HEK293T (cell line): Measurements from ENCODE around the gene GRIP1.

Experiments used
- ARNT ChIP-seq: fragments of 450-650 bp; IDR thresholded peaks from 2 replicates; pipeline ENCODE4 v1.6.1; 2017; ENCODE audit warnings: mild to moderate bottlenecking
- BHLHE40 ChIP-seq: fragments of 450-650 bp; IDR thresholded peaks from 2 replicates; pipeline ENCODE4 v1.6.1; 2016; ENCODE audit warnings: mild to moderate bottlenecking, moderate library complexity, borderline replicate concordance
- CTBP1 ChIP-seq: fragments of 450-650 bp; IDR thresholded peaks from 2 replicates; pipeline ENCODE4 v1.6.1; 2016; ENCODE audit warnings: borderline replicate concordance
- FOXA1 ChIP-seq: fragments of 450-650 bp; IDR thresholded peaks from 2 replicates; pipeline ENCODE4 v1.6.1; 2016; ENCODE audit warnings: mild to moderate bottlenecking
- FOXM1 ChIP-seq: fragments of 450-650 bp; IDR thresholded peaks from 2 replicates; pipeline ENCODE4 v1.6.1; 2017; ENCODE audit warnings: mild to moderate bottlenecking, borderline replicate concordance
- L3MBTL2 ChIP-seq: fragments of 450-650 bp; conservative IDR thresholded peaks from 2 replicates; pipeline ENCODE4 v1.6.1; 2016; ENCODE audit warnings: mild to moderate bottlenecking
- NFRKB ChIP-seq: fragments of 450-650 bp; IDR thresholded peaks from 2 replicates; pipeline ENCODE4 v1.6.1; 2016; ENCODE audit warnings: mild to moderate bottlenecking, moderate library complexity
- SP1 ChIP-seq: fragments of 450-650 bp; IDR thresholded peaks from 2 replicates; pipeline ENCODE4 v1.6.1; 2017
- SUZ12 ChIP-seq: fragments of 450-650 bp; IDR thresholded peaks from 2 replicates; pipeline ENCODE4 v1.6.1; 2016; ENCODE audit warnings: mild to moderate bottlenecking
- TARDBP ChIP-seq: fragments of 450-650 bp; IDR thresholded peaks from 2 replicates; pipeline ENCODE4 v1.6.1; 2016
- ZNF384 ChIP-seq: fragments of 450-650 bp; IDR thresholded peaks from 2 replicates; pipeline ENCODE4 v1.6.1; 2016

- TF ChIP-seq FOXA1 (no peak), TARDBP (no peak), SUZ12 (no peak), CTBP1 (no peak), NFRKB (no peak), SP1 (no peak), ZNF384 (no peak), L3MBTL2 (no peak), FOXM1 (no peak), BHLHE40 (no peak), ARNT (no peak)
These were observed 187.0 kb downstream of the GRIP1 start for GRCh38 chr12:66491853-66492252.
